ENCODE measurements around the gene EML4.

DNA sequence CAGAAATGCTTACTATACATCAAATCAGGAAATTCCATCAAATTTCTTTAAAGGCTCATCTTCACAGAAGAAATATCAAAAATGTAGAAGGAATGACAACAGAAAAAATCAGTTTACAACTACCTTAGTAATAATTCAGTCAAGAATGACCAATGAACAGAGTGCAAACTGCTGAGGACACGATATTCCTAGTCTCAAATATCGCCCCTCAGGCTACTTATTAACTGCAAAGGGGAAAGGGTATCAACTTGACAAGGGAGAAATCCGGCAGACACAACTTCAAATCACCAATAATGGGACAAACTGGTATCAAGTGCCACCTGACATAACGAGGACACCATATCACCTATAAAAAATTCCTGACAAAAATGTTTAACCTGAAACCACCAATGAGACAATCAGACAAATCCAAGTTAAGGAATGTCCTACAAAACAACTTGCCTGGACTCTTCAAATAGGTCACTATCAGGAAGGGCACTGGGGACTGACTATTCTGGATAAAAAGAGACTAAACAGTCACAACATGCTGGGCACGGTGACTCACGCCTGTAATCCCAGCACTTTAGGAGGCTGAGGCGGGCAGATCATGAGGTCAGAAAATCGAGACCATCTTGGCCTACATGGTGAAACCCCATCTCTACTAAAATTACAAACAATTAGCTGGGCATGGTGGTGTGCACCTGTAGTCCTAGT is 179.1 kb downstream of the EML4 start:
- TF ChIP-seq SMC3 (IDR thresholded peaks at IDR 0.05; ENCODE audit: low read depth, low read length) (no peak), RCOR1 (IDR thresholded peaks at IDR 0.05; ENCODE audit: low read length) (no peak), EZH2phosphoT487 (IDR thresholded peaks at IDR 0.05; ENCODE audit: borderline replicate concordance, low read depth) (no peak), EP300 (IDR thresholded peaks at IDR 0.05; ENCODE audit: borderline replicate concordance in 1 of 2, low read depth in 1 of 2, low read length in 1 of 2) (no peak)
- TF ChIP-seq, protein P1, sequence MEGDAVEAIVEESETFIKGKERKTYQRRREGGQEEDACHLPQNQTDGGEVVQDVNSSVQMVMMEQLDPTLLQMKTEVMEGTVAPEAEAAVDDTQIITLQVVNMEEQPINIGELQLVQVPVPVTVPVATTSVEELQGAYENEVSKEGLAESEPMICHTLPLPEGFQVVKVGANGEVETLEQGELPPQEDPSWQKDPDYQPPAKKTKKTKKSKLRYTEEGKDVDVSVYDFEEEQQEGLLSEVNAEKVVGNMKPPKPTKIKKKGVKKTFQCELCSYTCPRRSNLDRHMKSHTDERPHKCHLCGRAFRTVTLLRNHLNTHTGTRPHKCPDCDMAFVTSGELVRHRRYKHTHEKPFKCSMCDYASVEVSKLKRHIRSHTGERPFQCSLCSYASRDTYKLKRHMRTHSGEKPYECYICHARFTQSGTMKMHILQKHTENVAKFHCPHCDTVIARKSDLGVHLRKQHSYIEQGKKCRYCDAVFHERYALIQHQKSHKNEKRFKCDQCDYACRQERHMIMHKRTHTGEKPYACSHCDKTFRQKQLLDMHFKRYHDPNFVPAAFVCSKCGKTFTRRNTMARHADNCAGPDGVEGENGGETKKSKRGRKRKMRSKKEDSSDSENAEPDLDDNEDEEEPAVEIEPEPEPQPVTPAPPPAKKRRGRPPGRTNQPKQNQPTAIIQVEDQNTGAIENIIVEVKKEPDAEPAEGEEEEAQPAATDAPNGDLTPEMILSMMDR (IDR thresholded peaks at IDR 0.05): no peak
- TF ChIP-seq, protein P2, sequence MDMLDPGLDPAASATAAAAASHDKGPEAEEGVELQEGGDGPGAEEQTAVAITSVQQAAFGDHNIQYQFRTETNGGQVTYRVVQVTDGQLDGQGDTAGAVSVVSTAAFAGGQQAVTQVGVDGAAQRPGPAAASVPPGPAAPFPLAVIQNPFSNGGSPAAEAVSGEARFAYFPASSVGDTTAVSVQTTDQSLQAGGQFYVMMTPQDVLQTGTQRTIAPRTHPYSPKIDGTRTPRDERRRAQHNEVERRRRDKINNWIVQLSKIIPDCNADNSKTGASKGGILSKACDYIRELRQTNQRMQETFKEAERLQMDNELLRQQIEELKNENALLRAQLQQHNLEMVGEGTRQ (IDR thresholded peaks at IDR 0.05; ENCODE audit: borderline replicate concordance, low read depth, low read length): no peak
- TF ChIP-seq, protein P3, sequence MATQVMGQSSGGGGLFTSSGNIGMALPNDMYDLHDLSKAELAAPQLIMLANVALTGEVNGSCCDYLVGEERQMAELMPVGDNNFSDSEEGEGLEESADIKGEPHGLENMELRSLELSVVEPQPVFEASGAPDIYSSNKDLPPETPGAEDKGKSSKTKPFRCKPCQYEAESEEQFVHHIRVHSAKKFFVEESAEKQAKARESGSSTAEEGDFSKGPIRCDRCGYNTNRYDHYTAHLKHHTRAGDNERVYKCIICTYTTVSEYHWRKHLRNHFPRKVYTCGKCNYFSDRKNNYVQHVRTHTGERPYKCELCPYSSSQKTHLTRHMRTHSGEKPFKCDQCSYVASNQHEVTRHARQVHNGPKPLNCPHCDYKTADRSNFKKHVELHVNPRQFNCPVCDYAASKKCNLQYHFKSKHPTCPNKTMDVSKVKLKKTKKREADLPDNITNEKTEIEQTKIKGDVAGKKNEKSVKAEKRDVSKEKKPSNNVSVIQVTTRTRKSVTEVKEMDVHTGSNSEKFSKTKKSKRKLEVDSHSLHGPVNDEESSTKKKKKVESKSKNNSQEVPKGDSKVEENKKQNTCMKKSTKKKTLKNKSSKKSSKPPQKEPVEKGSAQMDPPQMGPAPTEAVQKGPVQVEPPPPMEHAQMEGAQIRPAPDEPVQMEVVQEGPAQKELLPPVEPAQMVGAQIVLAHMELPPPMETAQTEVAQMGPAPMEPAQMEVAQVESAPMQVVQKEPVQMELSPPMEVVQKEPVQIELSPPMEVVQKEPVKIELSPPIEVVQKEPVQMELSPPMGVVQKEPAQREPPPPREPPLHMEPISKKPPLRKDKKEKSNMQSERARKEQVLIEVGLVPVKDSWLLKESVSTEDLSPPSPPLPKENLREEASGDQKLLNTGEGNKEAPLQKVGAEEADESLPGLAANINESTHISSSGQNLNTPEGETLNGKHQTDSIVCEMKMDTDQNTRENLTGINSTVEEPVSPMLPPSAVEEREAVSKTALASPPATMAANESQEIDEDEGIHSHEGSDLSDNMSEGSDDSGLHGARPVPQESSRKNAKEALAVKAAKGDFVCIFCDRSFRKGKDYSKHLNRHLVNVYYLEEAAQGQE (IDR thresholded peaks at IDR 0.05; ENCODE audit: low read depth, low read length): no peak

Data from SK-N-SH (cell line).